HG02840 (cell line): ENCODE results near the gene STK11.
"Not testable (repeated sequence)": the region's sequence is repeated elsewhere in the genome, so short reads cannot be mapped to it uniquely, and the experiment has no call there.

Experiments
- ATAC-seq: cut with Tn5 transposase; IDR thresholded peaks from one replicate; pipeline ENCODE4 v1.9.1; 2021; ENCODE audit warnings: mild to moderate bottlenecking, moderate library complexity, moderate number of reproducible peaks; ENCODE audit not compliant: unreplicated experiment, low FRiP score

The STK11 gene

GRCh38 chr19:1246265-1247087 is 40.9 kb downstream of the STK11 start:
- ATAC-seq: not testable (repeated sequence)

DNA sequence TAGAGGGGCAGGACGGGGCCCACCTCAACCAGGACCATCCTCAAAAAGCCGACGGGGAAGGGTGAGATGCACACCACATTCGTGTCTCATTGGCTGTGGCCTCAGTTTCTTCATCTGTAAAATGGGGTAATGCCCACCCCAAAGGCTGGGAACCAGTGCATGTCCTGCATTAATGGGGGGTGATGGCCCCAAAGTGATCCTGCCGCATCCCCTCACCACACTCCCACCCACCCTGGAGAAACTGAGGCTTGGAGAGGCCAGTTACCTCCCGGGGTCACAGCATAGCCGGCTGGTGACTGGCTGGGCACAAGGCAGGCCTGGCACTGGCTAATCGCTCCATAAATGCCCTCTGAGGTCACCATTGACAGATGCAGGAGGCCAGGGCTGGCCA is 42.2 kb downstream of the STK11 start:
- no peak for ATAC-seq

DNA sequence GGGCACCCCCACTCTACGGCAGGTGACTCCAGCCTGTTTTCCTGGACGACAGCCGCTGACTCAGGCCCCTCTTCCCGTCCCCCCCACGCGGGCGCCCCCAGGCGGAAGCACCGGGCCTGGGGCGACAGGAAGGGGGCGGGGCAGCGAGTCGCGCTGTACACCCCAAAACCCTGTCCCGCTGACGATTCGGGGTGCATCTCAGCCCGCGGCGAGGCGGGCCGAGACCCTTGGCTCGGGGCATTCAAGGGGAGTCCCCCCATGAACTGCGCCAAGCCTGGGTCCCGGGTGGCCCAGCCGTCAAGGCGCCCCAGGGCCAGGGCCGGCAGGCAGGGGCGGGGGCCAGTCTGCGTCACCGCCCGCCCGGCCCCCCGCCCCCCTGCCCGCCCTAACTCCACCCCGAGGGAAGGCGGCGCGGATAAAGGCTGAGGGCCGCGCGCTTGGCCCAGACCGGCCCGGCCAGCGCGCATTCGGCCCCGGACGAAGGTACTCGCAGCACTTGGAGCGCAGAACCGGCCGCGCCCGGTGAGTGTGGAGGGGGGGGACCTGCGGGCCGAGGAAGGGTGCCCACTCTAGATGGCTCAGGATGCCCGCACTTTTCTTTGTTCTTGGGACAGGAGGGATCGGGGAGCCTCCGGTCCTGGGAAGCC is 42.7 kb downstream of the STK11 start, which contains the start of gene MIDN:
Gene MIDN (plus strand): TSS at position 445 of the 647 bp plus-strand sequence. CDS start 1,714 bp downstream, outside the sequence.
- ATAC-seq: peak; percentile 12

- ATAC-seq: peak; percentile 36
Measured at GRCh38 chr19:1248786-1249297, 43.3 kb downstream of the STK11 start.

DNA sequence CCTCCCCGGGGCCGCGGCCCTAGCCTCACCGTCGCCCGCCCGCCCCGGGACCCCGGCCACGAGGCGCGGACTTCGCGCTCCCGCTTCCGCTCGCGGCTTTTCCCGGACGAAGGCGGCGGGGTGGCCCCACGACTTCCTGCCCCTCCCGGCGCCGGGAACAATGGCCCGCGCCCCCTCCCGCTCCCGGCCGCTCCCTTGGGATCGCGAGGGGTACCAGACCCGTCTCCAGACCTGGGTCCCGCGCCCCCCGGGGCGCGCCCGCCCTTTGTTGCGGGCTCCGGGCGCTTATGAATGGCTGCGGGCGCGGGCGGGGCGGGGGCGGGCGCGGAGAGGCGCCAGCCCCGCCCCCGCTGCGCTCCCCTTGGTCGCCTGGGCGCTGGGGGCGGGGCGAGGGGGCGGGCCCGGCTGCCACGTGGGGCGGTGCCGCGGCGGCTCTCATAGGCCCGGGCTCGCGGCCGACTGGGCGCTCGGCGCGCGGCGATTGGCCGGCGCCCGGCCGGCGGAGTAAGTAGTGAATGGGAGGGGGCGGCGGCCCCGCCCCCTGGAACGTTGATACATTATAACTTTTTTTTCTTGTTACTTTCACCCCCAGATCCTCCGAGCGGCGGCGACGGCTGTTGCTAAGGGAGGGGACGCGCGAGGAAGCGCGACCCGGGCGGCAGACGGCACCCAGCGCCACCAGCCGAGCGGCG is 43.9 kb downstream of the STK11 start:
- ATAC-seq: peak; percentile 42

DNA sequence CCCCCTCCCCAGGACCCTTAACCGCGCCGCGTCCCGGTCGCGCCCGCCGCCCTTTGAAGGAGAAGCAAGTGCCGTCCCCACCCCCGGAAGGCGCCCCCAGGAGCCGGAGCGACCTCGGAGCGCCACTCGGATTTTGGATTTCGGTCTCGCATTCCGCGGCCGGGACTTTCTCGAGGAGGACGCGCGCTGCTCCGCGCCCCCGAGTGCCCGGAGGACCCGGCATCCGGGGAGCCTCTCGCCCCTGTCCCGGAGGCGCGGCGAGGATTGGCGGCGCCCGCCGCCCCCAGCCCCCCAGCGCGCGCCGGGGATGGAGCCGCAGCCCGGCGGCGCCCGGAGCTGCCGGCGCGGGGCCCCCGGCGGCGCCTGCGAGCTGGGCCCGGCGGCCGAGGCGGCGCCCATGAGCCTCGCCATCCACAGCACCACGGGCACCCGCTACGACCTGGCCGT is 44.4 kb downstream of the STK11 start:
- ATAC-seq: no peak

DNA sequence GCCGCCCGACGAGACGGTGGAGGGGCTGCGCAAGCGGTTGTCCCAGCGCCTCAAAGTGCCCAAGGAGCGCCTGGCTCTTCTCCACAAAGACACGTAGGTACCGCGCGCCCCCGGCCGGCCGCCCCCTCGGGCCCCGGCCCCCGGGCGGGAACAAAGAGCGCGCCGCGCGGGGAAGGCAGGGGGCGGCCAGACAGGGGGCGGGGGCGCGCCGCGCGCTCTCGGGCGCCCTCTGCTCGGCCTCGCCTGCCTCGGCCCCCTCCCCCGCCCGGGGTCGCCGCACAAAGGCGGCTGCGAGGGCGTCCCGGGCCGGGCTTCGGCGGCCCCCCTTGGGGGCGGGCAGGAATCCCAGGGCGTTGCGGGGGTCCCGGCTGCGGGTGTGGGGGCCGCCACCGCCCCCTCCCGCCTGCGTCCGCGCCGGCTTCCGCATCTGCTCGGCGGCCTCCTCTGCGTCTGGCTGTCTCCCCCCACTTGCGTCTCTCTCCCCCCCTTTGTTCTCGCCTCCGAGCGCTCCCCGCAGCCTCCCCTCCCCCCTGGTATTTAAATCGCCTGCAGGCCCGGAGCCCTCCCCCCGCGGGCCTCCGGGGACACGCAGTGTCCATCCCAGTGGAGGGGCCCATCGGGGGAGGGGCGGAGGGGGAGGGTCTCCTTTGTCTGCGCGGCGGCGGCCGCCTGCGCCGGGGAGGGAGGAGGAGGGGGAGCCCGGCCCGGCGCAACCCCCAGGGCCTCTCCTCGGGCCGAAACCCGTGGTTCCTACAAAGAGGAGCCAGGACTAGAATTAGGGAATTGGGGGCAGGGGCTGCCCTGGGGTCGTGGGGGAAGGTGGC is 45.1 kb downstream of the STK11 start:
- no peak for ATAC-seq

- no peak for ATAC-seq
Measured at GRCh38 chr19:1251330-1252220, 46.0 kb downstream of the STK11 start.

GRCh38 chr19:1252221-1252820 is 46.7 kb downstream of the STK11 start:
- no peak for ATAC-seq

GRCh38 chr19:1252821-1253513 is 47.4 kb downstream of the STK11 start:
- ATAC-seq: no peak

DNA sequence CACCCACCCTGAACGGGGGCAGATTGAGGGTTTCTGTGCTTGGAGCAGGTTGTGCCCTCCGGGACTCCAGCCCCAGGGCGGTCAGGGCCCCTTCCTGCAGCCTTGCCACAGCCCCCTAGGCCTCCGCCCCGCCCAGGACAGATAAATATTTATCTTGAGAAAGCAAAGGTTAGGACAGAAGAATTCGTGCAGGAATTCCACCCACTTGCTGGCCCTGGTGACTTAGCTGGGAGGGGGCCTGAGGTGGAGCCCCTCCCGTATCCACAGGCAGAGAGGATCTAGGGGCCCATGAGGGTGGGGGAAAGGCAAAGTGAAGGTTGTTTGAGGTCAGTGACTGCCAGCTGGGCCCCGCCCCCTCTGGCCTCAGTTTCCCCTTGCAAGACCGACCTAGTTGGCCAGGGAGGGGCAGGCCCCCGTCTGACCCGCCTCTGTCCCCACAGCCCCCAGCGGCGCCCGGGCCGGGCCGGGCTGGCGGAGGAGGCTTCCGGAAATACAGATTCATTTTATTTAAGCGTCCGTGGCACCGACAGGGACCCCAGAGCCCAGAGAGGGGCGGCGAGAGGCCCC is 48.0 kb downstream of the STK11 start:
- ATAC-seq: no peak

GRCh38 chr19:1254081-1254527 is 48.5 kb downstream of the STK11 start:
- ATAC-seq: no peak

DNA sequence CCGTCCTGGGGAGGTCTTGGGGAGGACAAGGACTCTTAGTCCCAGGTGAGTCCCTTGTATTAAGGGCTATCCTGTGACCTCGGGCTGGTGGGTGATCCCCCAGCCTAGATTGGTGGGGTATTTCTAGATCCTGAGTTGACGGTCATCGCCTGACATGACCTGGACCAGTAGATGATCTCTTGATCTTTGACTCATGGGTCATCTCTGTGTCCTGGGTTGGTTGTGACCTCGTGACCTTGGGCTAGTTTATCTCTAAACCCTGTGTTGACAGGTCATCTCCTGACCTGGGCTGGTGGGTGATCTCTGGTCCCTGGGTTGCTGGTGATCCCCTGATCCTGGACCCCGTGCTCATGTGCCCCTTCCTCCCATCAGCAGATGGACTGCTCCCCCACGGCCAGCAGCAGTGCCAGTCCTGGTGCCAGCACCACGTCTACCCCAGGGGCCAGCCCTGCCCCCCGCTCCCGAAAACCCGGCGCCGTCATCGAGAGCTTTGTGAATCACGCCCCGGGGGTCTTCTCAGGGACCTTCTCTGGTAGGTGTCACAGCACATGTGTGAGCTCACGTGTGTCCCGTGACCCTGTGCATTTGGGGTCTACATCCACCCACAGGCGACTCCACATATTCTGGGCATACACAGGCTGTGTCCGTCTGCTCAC is 49.1 kb downstream of the STK11 start:
- ATAC-seq: no peak

DNA sequence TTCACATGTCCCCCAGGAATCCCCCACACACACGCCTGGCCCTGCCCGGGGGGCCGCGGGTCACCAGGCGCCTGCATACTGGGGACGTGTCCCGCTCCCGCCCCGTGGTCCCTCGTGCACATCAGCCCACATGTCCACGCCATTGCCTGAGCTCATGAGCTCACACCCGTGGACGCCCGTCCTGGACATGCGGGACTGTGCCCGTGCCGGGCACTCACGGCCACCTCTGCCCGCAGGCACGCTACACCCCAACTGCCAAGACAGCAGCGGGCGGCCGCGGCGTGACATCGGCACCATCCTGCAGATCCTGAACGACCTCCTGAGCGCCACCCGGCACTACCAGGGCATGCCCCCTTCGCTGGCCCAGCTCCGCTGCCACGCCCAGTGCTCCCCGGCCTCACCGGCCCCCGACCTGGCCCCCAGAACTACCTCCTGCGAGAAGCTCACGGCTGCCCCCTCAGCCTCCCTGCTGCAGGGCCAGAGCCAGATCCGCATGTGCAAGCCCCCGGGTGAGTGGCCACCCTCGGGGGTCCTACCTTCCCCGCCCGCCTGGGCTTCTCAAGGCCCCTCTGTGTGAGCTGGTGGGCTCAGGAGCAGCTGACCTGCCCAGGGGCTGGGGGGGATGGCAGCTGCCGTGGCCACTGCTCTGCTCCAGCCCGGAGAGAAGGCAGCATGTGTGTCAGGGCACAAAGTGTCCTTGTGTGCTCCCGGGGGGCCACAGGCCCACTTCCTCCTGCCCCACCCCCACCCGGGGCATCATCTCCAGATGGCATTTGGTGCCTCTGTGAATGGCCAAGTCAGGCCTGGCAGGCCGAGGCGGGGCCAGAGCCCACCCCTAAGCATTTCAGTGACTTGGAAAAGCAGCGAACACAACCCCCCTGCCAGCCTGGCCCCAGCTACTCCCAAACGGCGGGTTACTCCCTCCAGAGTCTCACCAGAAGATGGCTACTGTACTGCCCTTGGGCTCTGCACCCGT is 49.9 kb downstream of the STK11 start:
- ATAC-seq: no peak

GRCh38 chr19:1256646-1257474 is 51.3 kb downstream of the STK11 start:
- ATAC-seq: no peak
